IPS DF 6.9 (cell line): ENCODE measurements around the gene ENOX2.

ENCODE experiments used
- DNase-seq: peaks from one replicate; pipeline ENCODE4 v3.0.0-alpha.2; 2013; ENCODE audit warnings: low read depth, low spot score
- H3K27ac ChIP-seq: one replicate; pipeline ENCODE4 v1.5.1; 2013; ENCODE audit warnings: low read length, control low read depth
- H3K27me3 ChIP-seq: 2 replicates; pipeline ENCODE4 v1.6.1; 2013; ENCODE audit warnings: mild to moderate bottlenecking, low read length; ENCODE audit not compliant: control insufficient read depth, insufficient read depth
- H3K36me3 ChIP-seq: 2 replicates; pipeline ENCODE4 v1.6.1; 2013; ENCODE audit warnings: low read length; ENCODE audit not compliant: control insufficient read depth, insufficient read depth
- H3K4me1 ChIP-seq: 2 replicates; pipeline ENCODE4 v1.6.1; 2013; ENCODE audit warnings: low read length; ENCODE audit not compliant: control insufficient read depth, insufficient read depth
- H3K4me3 ChIP-seq: 2 replicates; pipeline ENCODE4 v1.5.1; 2013; ENCODE audit warnings: mild to moderate bottlenecking, low read length
- H3K9me3 ChIP-seq: 2 replicates; pipeline ENCODE4 v1.6.1; 2013; ENCODE audit warnings: low read length, inconsistent platforms; ENCODE audit not compliant: control insufficient read depth, insufficient read depth
- WGBS: extraction: QIAGEN DNeasy Blood & Tissue Kit; methylation state at CpG from one replicate; pipeline ENCODE4 v1.1.7; 2013; ENCODE audit warnings: mixed read lengths, missing lambda C conversion rate; ENCODE audit not compliant: insufficient read length, insufficient coverage; 5-methylcytosine and 5-hydroxymethylcytosine counted together

Gene ENOX2

GRCh38 chrX:130705591-130705990 is 197.4 kb downstream of the ENOX2 start:
- H3K36me3 ChIP-seq, result no peaks in the 10 kb centered on the region
- H3K9me3 ChIP-seq, result no peaks in the 10 kb centered on the region
- H3K27me3 ChIP-seq, result no peaks in the 10 kb centered on the region
- no peak overlapping the region for H3K4me3 ChIP-seq
- H3K4me1 ChIP-seq, result no peaks in the 10 kb centered on the region
- no CpG with 5 or more reads among the region's 3 CpGs for WGBS
- no peak for DNase-seq
- H3K27ac ChIP-seq, result no peak overlapping the region

DNA sequence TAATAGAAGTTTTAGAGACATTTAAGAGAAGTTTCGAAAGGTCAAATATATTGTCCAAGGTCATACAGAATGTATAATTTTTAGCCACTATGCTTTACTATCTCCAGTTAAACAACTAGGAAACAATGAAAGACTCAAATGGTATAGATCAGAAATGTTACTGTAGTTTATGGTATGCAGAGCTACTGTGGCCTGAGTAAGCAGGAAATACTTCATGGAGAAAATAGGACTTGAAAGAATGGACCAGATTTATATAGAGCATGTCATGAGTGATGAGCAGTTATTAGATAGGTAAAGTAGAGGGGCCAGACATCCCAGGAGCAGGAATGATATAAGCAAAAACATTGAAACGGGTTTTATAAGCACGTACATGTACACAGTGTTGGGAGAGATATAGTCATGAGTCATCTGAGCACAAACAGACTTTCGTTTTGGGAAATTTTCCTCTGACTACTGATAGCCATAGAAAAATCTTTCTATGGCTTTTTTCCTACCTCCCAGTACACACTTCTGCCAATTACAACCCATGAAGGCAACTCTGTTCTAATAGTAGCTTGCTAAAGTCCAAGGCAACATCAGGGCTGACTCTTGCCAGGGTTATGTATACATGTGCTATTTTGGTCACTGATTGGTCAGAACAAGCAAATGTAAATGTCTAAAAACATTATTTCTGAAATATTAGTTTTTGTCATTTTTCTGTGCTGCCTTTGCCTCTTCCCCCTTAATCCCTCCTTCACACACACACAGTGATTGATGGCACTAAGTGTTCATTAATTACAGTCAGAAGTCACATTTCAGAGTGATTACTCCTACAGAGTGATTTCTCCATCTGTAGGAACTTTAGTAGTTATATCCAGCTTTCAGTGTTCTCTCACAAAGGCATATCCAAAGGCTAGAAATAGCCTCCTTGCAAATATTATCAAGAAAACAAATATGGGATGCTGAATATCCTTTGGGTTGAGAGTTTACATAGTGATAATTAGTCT is 198.7 kb downstream of the ENOX2 start:
- no peaks in the 10 kb centered on the region for H3K9me3 ChIP-seq
- no peak overlapping the region for H3K4me3 ChIP-seq
- DNase-seq, result no peak
- H3K27me3 ChIP-seq, result no peaks in the 10 kb centered on the region
- H3K4me1 ChIP-seq, result no peaks in the 10 kb centered on the region
- H3K36me3 ChIP-seq, result no peaks in the 10 kb centered on the region
- no CpG with 5 or more reads among the region's 4 CpGs for WGBS
- H3K27ac ChIP-seq, result no peak overlapping the region

DNA sequence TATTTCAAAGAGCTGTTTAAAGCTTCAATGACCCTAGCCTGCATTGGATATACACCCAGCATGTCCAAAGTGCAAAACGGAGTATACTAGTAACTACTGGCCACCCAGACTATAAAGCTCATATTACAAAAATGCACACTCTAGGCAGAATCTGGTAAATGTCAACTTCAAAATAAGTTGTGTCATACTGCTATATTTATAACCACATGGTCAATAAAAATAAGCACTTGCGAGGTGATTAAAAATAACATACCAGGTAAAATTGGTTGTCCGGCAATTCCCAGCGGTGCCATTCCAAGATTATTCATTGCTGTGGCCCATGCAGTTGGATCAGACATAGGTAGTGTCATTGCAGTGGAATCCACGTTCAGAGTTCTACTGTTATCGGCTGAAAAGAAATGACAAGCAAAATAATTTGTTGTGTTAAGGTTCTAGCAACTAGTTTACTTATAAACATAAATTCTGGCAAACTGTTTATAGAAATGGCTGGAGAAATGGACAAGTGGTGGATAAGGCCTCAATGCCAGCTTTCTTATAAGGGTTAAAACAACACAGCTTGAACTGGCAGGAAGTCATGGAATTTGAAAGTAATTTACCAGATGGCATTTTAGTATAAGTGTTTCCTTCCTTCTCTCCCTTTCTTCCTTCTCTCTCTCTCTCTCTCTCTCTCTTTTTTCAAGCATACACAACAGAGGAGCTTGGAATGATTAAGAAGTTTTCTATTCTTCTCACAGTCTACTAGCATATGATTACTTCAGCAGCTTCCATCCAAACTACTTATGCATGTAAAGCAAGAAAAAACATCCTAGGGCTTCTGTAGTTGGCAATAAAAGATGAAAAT is 199.9 kb downstream of the ENOX2 start:
- Histone ChIP-seq H3K27ac (no peak overlapping the region), H3K9me3 (no peaks in the 10 kb centered on the region), H3K4me3 (no peak overlapping the region), H3K36me3 (no peaks in the 10 kb centered on the region), H3K27me3 (no peaks in the 10 kb centered on the region), H3K4me1 (no peaks in the 10 kb centered on the region)
- no peak for DNase-seq
- no CpG with 5 or more reads among the region's 6 CpGs for WGBS

GRCh38 chrX:130700629-130701028 is 202.4 kb downstream of the ENOX2 start:
- no peaks in the 10 kb centered on the region for H3K4me1 ChIP-seq
- H3K36me3 ChIP-seq, result no peaks in the 10 kb centered on the region
- no peak for DNase-seq
- H3K4me3 ChIP-seq, result no peak overlapping the region
- no peaks in the 10 kb centered on the region for H3K27me3 ChIP-seq
- H3K9me3 ChIP-seq, result no peaks in the 10 kb centered on the region
- H3K27ac ChIP-seq, result no peak overlapping the region

DNA sequence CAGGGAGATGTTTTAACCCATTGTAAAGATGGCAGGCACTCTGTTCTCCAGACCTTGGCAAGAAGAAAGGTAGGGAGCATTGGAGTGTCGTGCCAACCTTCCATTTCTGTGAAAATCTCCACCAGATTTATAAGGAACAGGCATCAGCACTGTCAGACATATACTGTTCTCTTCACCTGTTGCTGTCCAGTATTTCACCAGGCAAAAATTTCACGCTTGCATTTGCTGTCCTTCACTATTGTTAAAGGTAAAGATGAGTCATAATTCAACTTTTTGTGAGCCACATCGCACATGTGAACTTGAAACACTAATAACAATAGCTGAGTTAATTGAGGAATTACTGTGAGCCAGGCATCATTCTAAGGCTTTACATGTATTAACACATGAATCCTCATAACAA is 203.4 kb downstream of the ENOX2 start:
- no peaks in the 10 kb centered on the region for H3K27me3 ChIP-seq
- no peak overlapping the region for H3K27ac ChIP-seq
- H3K36me3 ChIP-seq, result no peaks in the 10 kb centered on the region
- no peaks in the 10 kb centered on the region for H3K9me3 ChIP-seq
- no CpG with 5 or more reads among the region's 3 CpGs for WGBS
- no peaks in the 10 kb centered on the region for H3K4me1 ChIP-seq
- no peak overlapping the region for H3K4me3 ChIP-seq
- DNase-seq, result no peak

DNA sequence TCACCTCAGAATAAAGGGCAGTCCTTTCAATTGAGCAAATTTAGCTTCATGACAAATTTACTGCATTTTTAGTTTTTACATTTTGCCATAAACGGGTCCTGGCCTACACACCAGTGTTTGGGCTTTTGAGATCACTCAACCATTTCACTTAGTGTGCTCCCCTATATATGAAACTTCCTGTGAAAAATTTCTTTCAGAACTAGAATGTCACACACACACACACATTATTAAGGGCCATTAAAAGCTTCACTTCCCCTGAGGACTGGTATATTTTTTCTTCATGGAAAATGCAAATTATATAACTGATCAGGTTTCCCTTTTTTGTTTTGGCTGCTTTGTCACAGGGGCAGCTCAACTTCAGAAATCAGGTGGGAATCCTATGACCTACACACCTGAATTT is 206.5 kb downstream of the ENOX2 start:
- no peaks in the 10 kb centered on the region for H3K9me3 ChIP-seq
- no peaks in the 10 kb centered on the region for H3K36me3 ChIP-seq
- H3K4me1 ChIP-seq, result no peaks in the 10 kb centered on the region
- no peak for DNase-seq
- no peaks in the 10 kb centered on the region for H3K27me3 ChIP-seq
- WGBS, result no CpG with 5 or more reads among the region's 1 CpG
- no peak overlapping the region for H3K27ac ChIP-seq
- no peak overlapping the region for H3K4me3 ChIP-seq

DNA sequence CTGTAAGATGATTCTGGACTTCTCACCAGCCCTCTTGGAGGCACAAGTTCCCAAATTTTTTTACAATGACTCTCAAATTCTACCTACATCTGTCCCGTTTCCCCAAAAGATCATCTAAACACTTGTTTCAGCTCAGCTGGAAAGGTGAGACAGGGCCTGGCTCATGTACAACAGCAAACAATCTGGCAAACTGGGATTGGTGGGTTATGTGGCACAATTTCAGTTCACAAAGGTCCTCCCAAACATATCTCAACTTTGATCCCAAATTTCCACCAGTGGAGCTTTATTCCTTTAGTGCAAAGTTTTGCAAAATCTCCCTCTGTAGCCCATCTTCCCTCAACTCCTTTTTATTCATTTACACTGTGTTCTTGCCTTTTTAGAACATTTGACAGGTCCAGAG is 207.1 kb downstream of the ENOX2 start:
- Histone ChIP-seq H3K36me3 (no peaks in the 10 kb centered on the region), H3K27ac (no peak overlapping the region), H3K27me3 (no peaks in the 10 kb centered on the region), H3K4me1 (no peaks in the 10 kb centered on the region), H3K9me3 (no peaks in the 10 kb centered on the region), H3K4me3 (no peak overlapping the region)
- WGBS, result no CpG with 5 or more reads among the region's 1 CpG
- DNase-seq, result no peak

GRCh38 chrX:130694983-130695382 is 208.0 kb downstream of the ENOX2 start:
- Histone ChIP-seq H3K9me3 (no peaks in the 10 kb centered on the region), H3K27me3 (no peaks in the 10 kb centered on the region), H3K27ac (no peak overlapping the region), H3K36me3 (no peaks in the 10 kb centered on the region), H3K4me3 (no peak overlapping the region), H3K4me1 (no peaks in the 10 kb centered on the region)
- no CpG with 5 or more reads among the region's 2 CpGs for WGBS
- DNase-seq, result no peak

GRCh38 chrX:130691576-130691975 is 211.4 kb downstream of the ENOX2 start:
- no peaks in the 10 kb centered on the region for H3K4me1 ChIP-seq
- H3K27ac ChIP-seq, result no peak overlapping the region
- DNase-seq, result no peak
- no peaks in the 10 kb centered on the region for H3K27me3 ChIP-seq
- no peaks in the 10 kb centered on the region for H3K36me3 ChIP-seq
- no peak overlapping the region for H3K4me3 ChIP-seq
- no peaks in the 10 kb centered on the region for H3K9me3 ChIP-seq
- no CpG with 5 or more reads among the region's 3 CpGs for WGBS

DNA sequence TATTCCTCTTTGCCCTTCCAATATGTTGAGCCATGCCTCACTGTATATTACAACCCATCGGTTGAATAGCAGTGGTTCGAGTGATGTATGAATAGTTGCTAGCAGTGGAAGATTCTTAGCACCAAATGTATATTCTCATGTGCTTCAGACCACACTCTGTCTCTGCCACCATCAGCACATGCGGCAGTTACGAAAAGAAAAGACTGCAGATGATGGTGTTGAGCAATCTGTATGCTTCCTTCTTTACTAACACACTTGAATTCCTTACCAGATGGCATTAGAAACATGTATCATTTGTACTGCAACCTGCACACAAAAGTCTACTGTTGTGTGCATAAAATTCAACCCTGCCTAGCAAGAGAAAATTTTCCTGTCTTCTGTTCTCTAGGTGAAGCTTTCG is 214.6 kb downstream of the ENOX2 start:
- no CpG with 5 or more reads among the region's 5 CpGs for WGBS

More for the DNA sequence above, 214.6 kb downstream of the ENOX2 start:
- Histone ChIP-seq H3K36me3 (no peaks in the 10 kb centered on the region), H3K27me3 (no peaks in the 10 kb centered on the region), H3K27ac (no peak overlapping the region), H3K4me3 (no peak overlapping the region), H3K9me3 (no peaks in the 10 kb centered on the region), H3K4me1 (no peaks in the 10 kb centered on the region)
- DNase-seq, result no peak
